HG03135 (cell line): ENCODE measurements around the gene PSORS1C1.

Experiments
- ATAC-seq: cut with Tn5 transposase; IDR thresholded peaks from one replicate; pipeline ENCODE4 v1.9.1; 2021; ENCODE audit warnings: mild to moderate bottlenecking, moderate library complexity; ENCODE audit not compliant: unreplicated experiment

Gene PSORS1C1

GRCh38 chr6:31094389-31094881 lies 20.2 kb upstream of the PSORS1C1 start:
- ATAC-seq: no peak

GRCh38 chr6:31096215-31096614 lies 18.4 kb upstream of the PSORS1C1 start:
- ATAC-seq: no peak

- ATAC-seq: no peak
These were observed 17.9 kb upstream of the PSORS1C1 start for GRCh38 chr6:31096656-31097055.

- ATAC-seq: no peak
These were observed 16.1 kb upstream of the PSORS1C1 start for GRCh38 chr6:31098449-31098938.

- ATAC-seq: no peak
These were observed 11.5 kb upstream of the PSORS1C1 start for GRCh38 chr6:31103136-31103535.

GRCh38 chr6:31107052-31107451 lies 7.5 kb upstream of the PSORS1C1 start:
- ATAC-seq: no peak

GRCh38 chr6:31110825-31111582 lies 3.6 kb upstream of the PSORS1C1 start:
- no peak for ATAC-seq

GRCh38 chr6:31111712-31112111 lies 2.9 kb upstream of the PSORS1C1 start:
- no peak for ATAC-seq

- ATAC-seq: no peak
These were observed 2.1 kb upstream of the PSORS1C1 start, which contains the start of gene C6orf15 for GRCh38 chr6:31112478-31112877. C6orf15 (minus strand) TSS chr6:31112575; CDS start chr6:31112555, 20 bp downstream.

- no peak for ATAC-seq
These were observed 599 bp upstream of the PSORS1C1 start for GRCh38 chr6:31113861-31114540.

- no peak for ATAC-seq
These were observed 610 bp downstream of the PSORS1C1 start for GRCh38 chr6:31114970-31115849.

- ATAC-seq: no peak
These were observed 1.5 kb downstream of the PSORS1C1 start for GRCh38 chr6:31115941-31116560.

GRCh38 chr6:31116661-31117385 lies 2.2 kb downstream of the PSORS1C1 start:
- ATAC-seq: no peak

- no peak for ATAC-seq
These were observed 3.6 kb downstream of the PSORS1C1 start for GRCh38 chr6:31118178-31118577.

- ATAC-seq: no peak
These were observed 5.7 kb downstream of the PSORS1C1 start, which contains the start of gene CDSN for GRCh38 chr6:31120151-31120915. CDSN (minus strand) TSS chr6:31120446; CDS start chr6:31120419, 27 bp downstream.

GRCh38 chr6:31121131-31121790 lies 6.7 kb downstream of the PSORS1C1 start:
- no peak for ATAC-seq

GRCh38 chr6:31122791-31123706 lies 8.4 kb downstream of the PSORS1C1 start:
- no peak for ATAC-seq
